H9 (cell line): Measurements from ENCODE around the gene PAQR5. TPM values are rescaled to one million over a fixed set of nuclear protein-coding genes. Genes with fewer than 3 reads are reported as not detected.

Experiments used
- DNase-seq: peaks from one replicate; pipeline ENCODE4 v3.0.0-alpha.2; 2017
- H2AFZ ChIP-seq: one replicate; pipeline ENCODE4 v1.6.1; 2013; ENCODE audit warnings: mild to moderate bottlenecking, low read length, control low read depth, moderate library complexity
- H2AK5ac ChIP-seq: 2 replicates; pipeline ENCODE4 v1.6.1; 2013; ENCODE audit warnings: low read length, control low read depth, mixed read lengths; ENCODE audit not compliant: insufficient read length
- H2BK120ac ChIP-seq: one replicate; pipeline ENCODE4 v1.6.1; 2013; ENCODE audit warnings: low read depth, mild to moderate bottlenecking, low read length, control low read depth, inconsistent platforms; ENCODE audit not compliant: poor library complexity, severe bottlenecking
- H2BK12ac ChIP-seq: 2 replicates; pipeline ENCODE4 v1.6.1; 2013; ENCODE audit warnings: low read length, control low read depth, mixed read lengths, low read depth; ENCODE audit not compliant: insufficient read length
- H2BK15ac ChIP-seq: 2 replicates; pipeline ENCODE4 v1.6.1; 2013; ENCODE audit warnings: low read depth, low read length, control low read depth
- H2BK20ac ChIP-seq: one replicate; pipeline ENCODE4 v1.6.1; 2013; ENCODE audit warnings: low read depth, mild to moderate bottlenecking, low read length, control low read depth, inconsistent platforms; ENCODE audit not compliant: poor library complexity, severe bottlenecking
- H2BK5ac ChIP-seq: 2 replicates; pipeline ENCODE4 v1.6.1; 2013; ENCODE audit warnings: low read length, control low read depth, mixed read lengths; ENCODE audit not compliant: insufficient read length
- H3K14ac ChIP-seq: 2 replicates; pipeline ENCODE4 v1.6.1; 2013; ENCODE audit warnings: low read length, control low read depth; ENCODE audit not compliant: insufficient read depth
- H3K18ac ChIP-seq: 2 replicates; pipeline ENCODE4 v1.6.1; 2013; ENCODE audit warnings: low read depth, mild to moderate bottlenecking, mixed read lengths, low read length, control low read depth; ENCODE audit not compliant: insufficient read length
- H3K23ac ChIP-seq: 2 replicates; pipeline ENCODE4 v1.6.1; 2013; ENCODE audit warnings: low read length, control low read depth, mixed read lengths, low read depth; ENCODE audit not compliant: insufficient read length
- H3K23me2 ChIP-seq: 2 replicates; pipeline ENCODE4 v1.6.1; 2013; ENCODE audit warnings: low read depth, mild to moderate bottlenecking, mixed read lengths, low read length, control low read depth; ENCODE audit not compliant: insufficient read length, poor library complexity, severe bottlenecking
- H3K27ac ChIP-seq: 2 replicates; pipeline ENCODE4 v1.5.1; 2013; ENCODE audit warnings: low read length, control low read depth, mixed read lengths, low read depth; ENCODE audit not compliant: insufficient read length
- H3K27me3 ChIP-seq: 2 replicates; pipeline ENCODE4 v1.6.1; 2013; ENCODE audit warnings: low read length, control low read depth, inconsistent platforms; ENCODE audit not compliant: insufficient read depth
- H3K4ac ChIP-seq: 2 replicates; pipeline ENCODE4 v1.6.1; 2013; ENCODE audit warnings: low read depth, mild to moderate bottlenecking, control low read depth, inconsistent platforms, low read length, moderate library complexity
- H3K4me1 ChIP-seq: 2 replicates; pipeline ENCODE4 v1.6.1; 2013; ENCODE audit warnings: low read length, control low read depth, inconsistent platforms; ENCODE audit not compliant: insufficient read depth
- H3K4me2 ChIP-seq: 2 replicates; pipeline ENCODE4 v1.6.1; 2013; ENCODE audit warnings: low read length, control low read depth, mixed read lengths; ENCODE audit not compliant: insufficient read length, insufficient read depth
- H3K56ac ChIP-seq: 2 replicates; pipeline ENCODE4 v1.6.1; 2013; ENCODE audit warnings: low read depth, mild to moderate bottlenecking, mixed read lengths, low read length, control low read depth; ENCODE audit not compliant: insufficient read length
- H3K79me1 ChIP-seq: 2 replicates; pipeline ENCODE4 v1.6.1; 2013; ENCODE audit warnings: low read depth, mild to moderate bottlenecking, moderate library complexity, low read length, control low read depth, inconsistent platforms; ENCODE audit not compliant: insufficient read depth, poor library complexity, severe bottlenecking
- H3K79me2 ChIP-seq: 2 replicates; pipeline ENCODE4 v1.6.1; 2013; ENCODE audit warnings: low read length, control low read depth, inconsistent platforms; ENCODE audit not compliant: insufficient read depth
- H3K9ac ChIP-seq: 2 replicates; pipeline ENCODE4 v1.6.1; 2013; ENCODE audit warnings: low read length, control low read depth, mixed read lengths; ENCODE audit not compliant: insufficient read length; ENCODE audit errors: extremely low read depth
- H3K9me3 ChIP-seq: one replicate; pipeline ENCODE4 v1.6.1; 2013; ENCODE audit warnings: low read depth, low read length, inconsistent platforms; ENCODE audit not compliant: control insufficient read depth
- H3T11ph ChIP-seq: one replicate; pipeline ENCODE4 v1.6.1; 2013; ENCODE audit warnings: mild to moderate bottlenecking, low read length, control low read depth, inconsistent platforms
- H4K20me1 ChIP-seq: one replicate; pipeline ENCODE4 v1.6.1; 2013; ENCODE audit not compliant: control insufficient read depth, insufficient read length, insufficient read depth
- H4K5ac ChIP-seq: 2 replicates; pipeline ENCODE4 v1.6.1; 2013; ENCODE audit warnings: low read depth, mild to moderate bottlenecking, mixed read lengths, low read length, control low read depth; ENCODE audit not compliant: insufficient read length
- H4K8ac ChIP-seq: replicated peaks from 2 replicates; pipeline ENCODE4 v1.6.1; 2013; ENCODE audit warnings: low read length, control low read depth, mixed read lengths, low read depth; ENCODE audit not compliant: insufficient read length
- H4K91ac ChIP-seq: 2 replicates; pipeline ENCODE4 v1.6.1; 2013; ENCODE audit warnings: low read depth, mild to moderate bottlenecking, moderate library complexity, mixed read lengths, low read length, control low read depth; ENCODE audit not compliant: insufficient read length
- H3K27ac Mint-ChIP-seq, 3 experiments: 2 replicates in 2 of 3; 3 replicates in 1 of 3; pipeline ENCODE4 v1.8.0; 2020 to 2021; ENCODE audit warnings: mixed read lengths in 3 of 3, mild to moderate bottlenecking in 1 of 3, moderate library complexity in 1 of 3
- H3K27me3 Mint-ChIP-seq: 2 replicates; pipeline ENCODE4 v1.8.0; 2021; ENCODE audit warnings: low read depth, mild to moderate bottlenecking, moderate library complexity, mixed read lengths
- H3K36me3 Mint-ChIP-seq, 3 experiments: 2 replicates in 2 of 3; 3 replicates in 1 of 3; pipeline ENCODE4 v1.8.0; 2020 to 2021; ENCODE audit warnings: low read depth in 3 of 3, mixed read lengths in 3 of 3; ENCODE audit not compliant: insufficient read depth in 1 of 3
- H3K4me1 Mint-ChIP-seq, 2 experiments: 2 replicates each; pipeline ENCODE4 v1.8.0; 2020; ENCODE audit warnings: mixed read lengths in 2 of 2
- H3K4me3 Mint-ChIP-seq, 2 experiments: 2 replicates in 1 of 2; 3 replicates in 1 of 2; pipeline ENCODE4 v1.8.0; 2020 to 2021; ENCODE audit warnings: mild to moderate bottlenecking in 2 of 2, mixed read lengths in 2 of 2, moderate library complexity in 1 of 2
- H3K9me3 Mint-ChIP-seq, 2 experiments: 2 replicates in 1 of 2; 3 replicates in 1 of 2; pipeline ENCODE4 v1.8.0; 2020; ENCODE audit warnings: mild to moderate bottlenecking in 2 of 2, mixed read lengths in 2 of 2, moderate library complexity in 1 of 2
- CTCF ChIP-seq: fragments of 200-600 bp; sonication (generic); conservative IDR thresholded peaks from 3 replicates; pipeline ENCODE4 v1.8.0; 2021; ENCODE audit warnings: antibody characterized with exemption, mild to moderate bottlenecking
- WGBS: extraction: QIAGEN DNeasy Blood & Tissue Kit; methylation state at CpG from one replicate; pipeline ENCODE4 v1.1.7; 2013; ENCODE audit warnings: missing lambda C conversion rate, low lambda C conversion rate, mixed read lengths; ENCODE audit not compliant: insufficient read length; ENCODE audit errors: extremely low coverage; 5-methylcytosine and 5-hydroxymethylcytosine counted together
- total RNA-seq: library from RNA; stranded (reverse); gene quantifications from 2 replicates; pipeline ENCODE4 v1.2.1, GENCODE V29; 2021

Gene PAQR5
- total RNA-seq, 1 experiment from 2014 or later = 1.6 TPM

DNA sequence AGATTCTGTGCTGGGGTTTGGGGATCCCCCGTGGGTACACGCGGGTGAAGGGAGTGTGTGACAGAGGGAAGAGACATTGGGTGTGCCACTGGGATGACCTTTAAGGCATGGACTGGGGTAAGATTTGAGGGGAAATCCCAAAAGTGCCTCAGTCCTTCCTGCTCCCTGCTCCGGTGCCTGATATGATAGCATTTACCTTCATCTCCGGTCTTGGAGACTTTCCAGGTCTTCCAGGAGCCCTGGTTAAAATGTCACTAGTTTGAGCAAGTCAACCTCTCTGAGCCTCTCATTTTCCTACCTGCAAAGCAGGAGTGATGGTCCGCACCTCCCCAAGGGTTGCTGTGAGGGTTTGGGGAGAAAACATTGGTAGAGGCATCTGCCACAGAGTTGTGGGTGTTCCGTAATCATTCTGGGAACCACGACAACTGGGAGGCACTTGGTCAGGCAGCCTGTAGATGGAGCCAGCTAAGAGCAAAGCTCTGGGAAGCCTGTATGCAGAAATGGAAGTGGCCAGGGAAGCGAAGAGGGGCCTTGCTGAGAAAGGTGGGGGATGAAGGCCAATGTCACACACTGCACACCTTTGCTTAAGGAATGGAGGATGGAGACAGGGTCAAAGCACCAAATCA is 81.5 kb downstream of the PAQR5 start:
- Histone ChIP-seq H2AK5ac (no peak overlapping the region), H2BK120ac (no peak overlapping the region), H3K9me3 (no peaks in the 10 kb centered on the region), H3K14ac (no peak overlapping the region), H3T11ph (no peak overlapping the region), H2BK5ac (no peak overlapping the region), H4K20me1 (no peaks in the 10 kb centered on the region), H3K4me1 (no peaks in the 10 kb centered on the region), H3K27ac (no peak overlapping the region), H4K8ac (no peak overlapping the region), H3K23ac (no peak overlapping the region), H3K9ac (no peak overlapping the region), H2BK20ac (no peak overlapping the region), H2AFZ (no peak overlapping the region), H3K56ac (no peak overlapping the region), H2BK12ac (no peak overlapping the region), H3K4me2 (no peak overlapping the region), H2BK15ac (no peak overlapping the region), H3K79me2 (no peaks in the 10 kb centered on the region), H3K79me1 (no peaks in the 10 kb centered on the region), H4K91ac (no peak overlapping the region), H3K27me3 (no peaks in the 10 kb centered on the region), H3K4ac (no peak overlapping the region), H4K5ac (no peak overlapping the region), H3K18ac (no peak overlapping the region), H3K23me2 (no peaks in the 10 kb centered on the region)
- Mint-ChIP-seq H3K27me3 (peaks cover 2% of the 10 kb centered on the region), H3K27ac (peak overlapping the region in 1 of 3 experiments; percentile 2; a peak in 1 of 7 replicates), H3K4me3 (no peak overlapping the region), H3K9me3 (no peaks in the 10 kb centered on the region), H3K4me1 (peaks cover 11 to 14% of the 10 kb centered on the region in 2 experiments), H3K36me3 (no peaks in the 10 kb centered on the region)
- peak; percentile 73 for DNase-seq
- WGBS = no CpG with 5 or more reads among the region's 9 CpGs
- peak; percentile 63 for TF ChIP-seq CTCF
